ENCODE data around the gene PHLPP1.
"Not testable (repeated sequence)": the region's sequence is repeated elsewhere in the genome, so short reads cannot be mapped to it uniquely, and the experiment has no call there.

Gene PHLPP1

GRCh38 chr18:62715436-62715758, at the start of gene PHLPP1:
Gene PHLPP1, plus strand, starts transcription at chr18:62715541. Its CDS starts 143 bp downstream, at chr18:62715684.
- DNase-seq (ENCODE audit: low spot score) = no peak

GRCh38 chr18:62669225-62669624, 46.1 kb upstream of the PHLPP1 start:
- DNase-seq (ENCODE audit: low spot score) = no peak

- DNase-seq (ENCODE audit: low spot score) = no peak
Measured at GRCh38 chr18:62670573-62670972, 44.8 kb upstream of the PHLPP1 start.

GRCh38 chr18:62672600-62672999, 42.7 kb upstream of the PHLPP1 start:
- no peak for DNase-seq (ENCODE audit: low spot score)

GRCh38 chr18:62678847-62679485, 36.4 kb upstream of the PHLPP1 start:
- no peak for DNase-seq (ENCODE audit: low spot score)

- no peak for DNase-seq (ENCODE audit: low spot score)
Measured at GRCh38 chr18:62682371-62682770, 33.0 kb upstream of the PHLPP1 start.

GRCh38 chr18:62683935-62684334, 31.4 kb upstream of the PHLPP1 start:
- DNase-seq (ENCODE audit: low spot score) = no peak

- DNase-seq (ENCODE audit: low spot score) = no peak
Measured at GRCh38 chr18:62688743-62689317, 26.5 kb upstream of the PHLPP1 start.

GRCh38 chr18:62690236-62690815, 25.0 kb upstream of the PHLPP1 start:
- peak; percentile 96 for DNase-seq (ENCODE audit: low spot score)

GRCh38 chr18:62693659-62694058, 21.7 kb upstream of the PHLPP1 start:
- no peak for DNase-seq (ENCODE audit: low spot score)

GRCh38 chr18:62697636-62698035, 17.7 kb upstream of the PHLPP1 start:
- DNase-seq (ENCODE audit: low spot score) = no peak

GRCh38 chr18:62702259-62702658, 13.1 kb upstream of the PHLPP1 start:
- no peak for DNase-seq (ENCODE audit: low spot score)

- DNase-seq (ENCODE audit: low spot score) = not testable (repeated sequence)
Measured at GRCh38 chr18:62706879-62707278, 8.5 kb upstream of the PHLPP1 start.

- DNase-seq (ENCODE audit: low spot score) = not testable (repeated sequence)
Measured at GRCh38 chr18:62709908-62710307, 5.4 kb upstream of the PHLPP1 start.

- DNase-seq (ENCODE audit: low spot score) = no peak
Measured at GRCh38 chr18:62710417-62710816, 4.9 kb upstream of the PHLPP1 start.

GRCh38 chr18:62711781-62712180, 3.6 kb upstream of the PHLPP1 start:
- no peak for DNase-seq (ENCODE audit: low spot score)

- no peak for DNase-seq (ENCODE audit: low spot score)
Measured at GRCh38 chr18:62713651-62714247, 1.6 kb upstream of the PHLPP1 start.

GRCh38 chr18:62714671-62715435, 488 bp upstream of the PHLPP1 start:
- DNase-seq (ENCODE audit: low spot score) = peak; percentile 100

- no peak for DNase-seq (ENCODE audit: low spot score)
Measured at GRCh38 chr18:62715759-62716615, 646 bp downstream of the PHLPP1 start.

GRCh38 chr18:62716619-62717168, 1.4 kb downstream of the PHLPP1 start:
- DNase-seq (ENCODE audit: low spot score) = no peak

Data from putamen (tissue), 1 donor.